H9 (cell line): ENCODE data around the gene CPM. TPM values are rescaled to one million over a fixed set of nuclear protein-coding genes. Genes with fewer than 3 reads are reported as not detected.

Experiments used
- DNase-seq: peaks from one replicate; pipeline ENCODE4 v3.0.0-alpha.2; 2017
- H2AFZ ChIP-seq: one replicate; pipeline ENCODE4 v1.6.1; 2013; ENCODE audit warnings: mild to moderate bottlenecking, low read length, control low read depth, moderate library complexity
- H2AK5ac ChIP-seq: 2 replicates; pipeline ENCODE4 v1.6.1; 2013; ENCODE audit warnings: low read length, control low read depth, mixed read lengths; ENCODE audit not compliant: insufficient read length
- H2BK120ac ChIP-seq: one replicate; pipeline ENCODE4 v1.6.1; 2013; ENCODE audit warnings: low read depth, mild to moderate bottlenecking, low read length, control low read depth, inconsistent platforms; ENCODE audit not compliant: poor library complexity, severe bottlenecking
- H2BK12ac ChIP-seq: 2 replicates; pipeline ENCODE4 v1.6.1; 2013; ENCODE audit warnings: low read length, control low read depth, mixed read lengths, low read depth; ENCODE audit not compliant: insufficient read length
- H2BK15ac ChIP-seq: 2 replicates; pipeline ENCODE4 v1.6.1; 2013; ENCODE audit warnings: low read depth, low read length, control low read depth
- H2BK20ac ChIP-seq: one replicate; pipeline ENCODE4 v1.6.1; 2013; ENCODE audit warnings: low read depth, mild to moderate bottlenecking, low read length, control low read depth, inconsistent platforms; ENCODE audit not compliant: poor library complexity, severe bottlenecking
- H2BK5ac ChIP-seq: 2 replicates; pipeline ENCODE4 v1.6.1; 2013; ENCODE audit warnings: low read length, control low read depth, mixed read lengths; ENCODE audit not compliant: insufficient read length
- H3K14ac ChIP-seq: 2 replicates; pipeline ENCODE4 v1.6.1; 2013; ENCODE audit warnings: low read length, control low read depth; ENCODE audit not compliant: insufficient read depth
- H3K18ac ChIP-seq: 2 replicates; pipeline ENCODE4 v1.6.1; 2013; ENCODE audit warnings: low read depth, mild to moderate bottlenecking, mixed read lengths, low read length, control low read depth; ENCODE audit not compliant: insufficient read length
- H3K23ac ChIP-seq: 2 replicates; pipeline ENCODE4 v1.6.1; 2013; ENCODE audit warnings: low read length, control low read depth, mixed read lengths, low read depth; ENCODE audit not compliant: insufficient read length
- H3K23me2 ChIP-seq: 2 replicates; pipeline ENCODE4 v1.6.1; 2013; ENCODE audit warnings: low read depth, mild to moderate bottlenecking, mixed read lengths, low read length, control low read depth; ENCODE audit not compliant: insufficient read length, poor library complexity, severe bottlenecking
- H3K27ac ChIP-seq: 2 replicates; pipeline ENCODE4 v1.5.1; 2013; ENCODE audit warnings: low read length, control low read depth, mixed read lengths, low read depth; ENCODE audit not compliant: insufficient read length
- H3K27me3 ChIP-seq: 2 replicates; pipeline ENCODE4 v1.6.1; 2013; ENCODE audit warnings: low read length, control low read depth, inconsistent platforms; ENCODE audit not compliant: insufficient read depth
- H3K4ac ChIP-seq: 2 replicates; pipeline ENCODE4 v1.6.1; 2013; ENCODE audit warnings: low read depth, mild to moderate bottlenecking, control low read depth, inconsistent platforms, low read length, moderate library complexity
- H3K4me1 ChIP-seq: 2 replicates; pipeline ENCODE4 v1.6.1; 2013; ENCODE audit warnings: low read length, control low read depth, inconsistent platforms; ENCODE audit not compliant: insufficient read depth
- H3K4me2 ChIP-seq: 2 replicates; pipeline ENCODE4 v1.6.1; 2013; ENCODE audit warnings: low read length, control low read depth, mixed read lengths; ENCODE audit not compliant: insufficient read length, insufficient read depth
- H3K56ac ChIP-seq: 2 replicates; pipeline ENCODE4 v1.6.1; 2013; ENCODE audit warnings: low read depth, mild to moderate bottlenecking, mixed read lengths, low read length, control low read depth; ENCODE audit not compliant: insufficient read length
- H3K79me1 ChIP-seq: 2 replicates; pipeline ENCODE4 v1.6.1; 2013; ENCODE audit warnings: low read depth, mild to moderate bottlenecking, moderate library complexity, low read length, control low read depth, inconsistent platforms; ENCODE audit not compliant: insufficient read depth, poor library complexity, severe bottlenecking
- H3K79me2 ChIP-seq: 2 replicates; pipeline ENCODE4 v1.6.1; 2013; ENCODE audit warnings: low read length, control low read depth, inconsistent platforms; ENCODE audit not compliant: insufficient read depth
- H3K9ac ChIP-seq: 2 replicates; pipeline ENCODE4 v1.6.1; 2013; ENCODE audit warnings: low read length, control low read depth, mixed read lengths; ENCODE audit not compliant: insufficient read length; ENCODE audit errors: extremely low read depth
- H3K9me3 ChIP-seq: one replicate; pipeline ENCODE4 v1.6.1; 2013; ENCODE audit warnings: low read depth, low read length, inconsistent platforms; ENCODE audit not compliant: control insufficient read depth
- H3T11ph ChIP-seq: one replicate; pipeline ENCODE4 v1.6.1; 2013; ENCODE audit warnings: mild to moderate bottlenecking, low read length, control low read depth, inconsistent platforms
- H4K20me1 ChIP-seq: one replicate; pipeline ENCODE4 v1.6.1; 2013; ENCODE audit not compliant: control insufficient read depth, insufficient read length, insufficient read depth
- H4K5ac ChIP-seq: 2 replicates; pipeline ENCODE4 v1.6.1; 2013; ENCODE audit warnings: low read depth, mild to moderate bottlenecking, mixed read lengths, low read length, control low read depth; ENCODE audit not compliant: insufficient read length
- H4K8ac ChIP-seq: replicated peaks from 2 replicates; pipeline ENCODE4 v1.6.1; 2013; ENCODE audit warnings: low read length, control low read depth, mixed read lengths, low read depth; ENCODE audit not compliant: insufficient read length
- H4K91ac ChIP-seq: 2 replicates; pipeline ENCODE4 v1.6.1; 2013; ENCODE audit warnings: low read depth, mild to moderate bottlenecking, moderate library complexity, mixed read lengths, low read length, control low read depth; ENCODE audit not compliant: insufficient read length
- H3K27ac Mint-ChIP-seq, 3 experiments: 2 replicates in 2 of 3; 3 replicates in 1 of 3; pipeline ENCODE4 v1.8.0; 2020 to 2021; ENCODE audit warnings: mixed read lengths in 3 of 3, mild to moderate bottlenecking in 1 of 3, moderate library complexity in 1 of 3
- H3K27me3 Mint-ChIP-seq: 2 replicates; pipeline ENCODE4 v1.8.0; 2021; ENCODE audit warnings: low read depth, mild to moderate bottlenecking, moderate library complexity, mixed read lengths
- H3K36me3 Mint-ChIP-seq, 3 experiments: 2 replicates in 2 of 3; 3 replicates in 1 of 3; pipeline ENCODE4 v1.8.0; 2020 to 2021; ENCODE audit warnings: low read depth in 3 of 3, mixed read lengths in 3 of 3; ENCODE audit not compliant: insufficient read depth in 1 of 3
- H3K4me1 Mint-ChIP-seq, 2 experiments: 2 replicates each; pipeline ENCODE4 v1.8.0; 2020; ENCODE audit warnings: mixed read lengths in 2 of 2
- H3K4me3 Mint-ChIP-seq, 2 experiments: 2 replicates in 1 of 2; 3 replicates in 1 of 2; pipeline ENCODE4 v1.8.0; 2020 to 2021; ENCODE audit warnings: mild to moderate bottlenecking in 2 of 2, mixed read lengths in 2 of 2, moderate library complexity in 1 of 2
- H3K9me3 Mint-ChIP-seq, 2 experiments: 2 replicates in 1 of 2; 3 replicates in 1 of 2; pipeline ENCODE4 v1.8.0; 2020; ENCODE audit warnings: mild to moderate bottlenecking in 2 of 2, mixed read lengths in 2 of 2, moderate library complexity in 1 of 2
- CTCF ChIP-seq: fragments of 200-600 bp; sonication (generic); conservative IDR thresholded peaks from 3 replicates; pipeline ENCODE4 v1.8.0; 2021; ENCODE audit warnings: antibody characterized with exemption, mild to moderate bottlenecking
- WGBS: extraction: QIAGEN DNeasy Blood & Tissue Kit; methylation state at CpG from one replicate; pipeline ENCODE4 v1.1.7; 2013; ENCODE audit warnings: missing lambda C conversion rate, low lambda C conversion rate, mixed read lengths; ENCODE audit not compliant: insufficient read length; ENCODE audit errors: extremely low coverage; 5-methylcytosine and 5-hydroxymethylcytosine counted together
- total RNA-seq: library from RNA; stranded (reverse); gene quantifications from 2 replicates; pipeline ENCODE4 v1.2.1, GENCODE V29; 2021

The CPM gene
- total RNA-seq, 1 experiment from 2014 or later, result 1.2 TPM

GRCh38 chr12:68953536-68953935 lies 20.6 kb upstream of the CPM start:
- no peak overlapping the region for H3K14ac ChIP-seq
- H3K23ac ChIP-seq, result no peak overlapping the region
- H3T11ph ChIP-seq, result no peak overlapping the region
- no peaks in the 10 kb centered on the region for H3K79me2 ChIP-seq
- no peak overlapping the region for H3K27ac Mint-ChIP-seq
- no peaks in the 10 kb centered on the region for H3K4me1 Mint-ChIP-seq
- no peak overlapping the region for H2AK5ac ChIP-seq
- no peak overlapping the region for H2BK15ac ChIP-seq
- no peak overlapping the region for H3K56ac ChIP-seq
- H2BK5ac ChIP-seq, result no peak overlapping the region
- peaks cover 0 to 12% (median 7%) of the 10 kb centered on the region in 3 experiments; a peak in 6 of 7 replicates for H3K36me3 Mint-ChIP-seq
- H3K27me3 Mint-ChIP-seq, result no peaks in the 10 kb centered on the region; the same call in 1 of the 2 replicates
- H3K4me1 ChIP-seq, result no peaks in the 10 kb centered on the region
- no peak overlapping the region for H4K91ac ChIP-seq
- H3K9ac ChIP-seq, result no peak overlapping the region
- WGBS, result no CpG with 5 or more reads among the region's 2 CpGs
- no peaks in the 10 kb centered on the region for H3K79me1 ChIP-seq
- H4K8ac ChIP-seq, result no peak overlapping the region
- no peak overlapping the region for H2BK20ac ChIP-seq
- no peaks in the 10 kb centered on the region for H3K23me2 ChIP-seq
- no peak for TF ChIP-seq CTCF
- H4K20me1 ChIP-seq, result no peaks in the 10 kb centered on the region
- H3K27ac ChIP-seq, result no peak overlapping the region
- no peak overlapping the region for H3K18ac ChIP-seq
- H2BK12ac ChIP-seq, result no peak overlapping the region
- no peak overlapping the region for H2AFZ ChIP-seq
- H3K4ac ChIP-seq, result no peak overlapping the region
- no peak overlapping the region for H3K4me3 Mint-ChIP-seq
- H3K4me2 ChIP-seq, result no peak overlapping the region
- peaks cover 16% of the 10 kb centered on the region in 2 experiments for H3K9me3 Mint-ChIP-seq
- H2BK120ac ChIP-seq, result no peak overlapping the region
- no peaks in the 10 kb centered on the region for H3K27me3 ChIP-seq
- DNase-seq, result no peak
- no peak overlapping the region for H4K5ac ChIP-seq
- no peaks in the 10 kb centered on the region for H3K9me3 ChIP-seq
